Stomach (tissue), 9 donors: ENCODE measurements around the gene CA12. TPM values are rescaled to one million over a fixed set of nuclear protein-coding genes. Genes with fewer than 3 reads are reported as not detected.

Experiments used
- DNase-seq, 2 donors: peaks; one replicate each; pipeline versions ENCODE4 v3.0.0 to v3.0.0-alpha.2; 2013 to 2019
- H3K27ac ChIP-seq, 5 donors: fragments of 200-600 bp in 4 of 5; sonication (generic) in 4 of 5; one replicate each; pipeline ENCODE4 v1.5.1; 2013 to 2019; ENCODE audit warnings: mild to moderate bottlenecking in 1 of 5, moderate library complexity in 1 of 5
- H3K27me3 ChIP-seq, 3 donors: fragments of 200-600 bp; sonication (generic); one replicate each; pipeline ENCODE4 v1.5.1; 2017 to 2019; ENCODE audit warnings: mixed run types in 1 of 3
- H3K36me3 ChIP-seq, 4 donors: fragments of 200-600 bp; sonication (generic); 1 replicate in 3 of 4; 2 replicates in 1 of 4; pipeline ENCODE4 v1.5.1; 2016 to 2019
- H3K4me1 ChIP-seq, 4 donors: fragments of 200-600 bp; sonication (generic); one replicate each; pipeline ENCODE4 v1.5.1; 2016 to 2019
- H3K4me3 ChIP-seq, 4 donors: fragments of 200-600 bp; sonication (generic) in 3 of 4; one replicate each; pipeline ENCODE4 v1.5.1; 2016 to 2019; ENCODE audit warnings: mild to moderate bottlenecking in 1 of 4
- H3K9me3 ChIP-seq, 4 donors: fragments of 200-600 bp; sonication (generic); one replicate each; pipeline ENCODE4 v1.5.1; 2016 to 2019
- CTCF ChIP-seq, 7 experiments: fragments of 450-650 bp in 4 of 7; fragments of 200-600 bp in 3 of 7; sonication (generic) in 3 of 7; IDR thresholded peaks; one replicate each; pipeline ENCODE4 v1.5.1; 2016 to 2019; ENCODE audit warnings: antibody characterized with exemption in 7 of 7, control low read depth in 2 of 7, mild to moderate bottlenecking in 1 of 7
- EP300 ChIP-seq: sonication (generic); formaldehyde crosslinking; IDR thresholded peaks from one replicate; pipeline ENCODE4 v1.6.1; 2017; ENCODE audit warnings: antibody characterized with exemption
- POLR2A ChIP-seq, 4 donors: fragments of 450-650 bp; IDR thresholded peaks; one replicate each; pipeline ENCODE4 v1.6.1; 2016; ENCODE audit warnings: antibody characterized with exemption in 4 of 4, control low read depth in 2 of 4, mild to moderate bottlenecking in 1 of 4, moderate library complexity in 1 of 4
- POLR2AphosphoS5 ChIP-seq, 3 donors: sonication (generic); formaldehyde crosslinking; IDR thresholded peaks; one replicate each; pipeline ENCODE4 v1.6.1; 2016; ENCODE audit warnings: antibody characterized with exemption in 3 of 3
- WGBS, 5 donors: extraction: QIAGEN DNeasy Blood & Tissue Kit in 3 of 5; methylation state at CpG; one replicate each; pipeline versions ENCODE4 v1.1.5 to v1.1.7; 2013 to 2018; 5-methylcytosine and 5-hydroxymethylcytosine counted together
- intact Hi-C: fragments of 100-400 bp; cut with DNase I; formaldehyde crosslinking; loops from one replicate; pipeline ENCODE4 v1.15.1; 2023; ENCODE audit warnings: low total_unique reads
- polyA plus RNA-seq, 3 donors: library from polyadenylated mRNA; stranded (reverse); fragments of 200-250 nt; gene quantifications; one replicate each; pipeline ENCODE4 v1.2.3, GENCODE V29; 2013
- total RNA-seq, 5 donors: library from RNA; depleted of rRNA; stranded (reverse); fragments of >200 nt; gene quantifications; one replicate each; pipeline versions ENCODE4 v1.1.0 to v1.2.3, GENCODE V29; 2014 to 2016
- donor health status: healthy with polysubstance abuse.
- donor health status: Bipolar disorder and iron deficiency.
- donor health status: healthy.

Gene CA12
- total and polyA plus RNA-seq, 8 donors = 0.46 to 58.8 (median 7.7) TPM

GRCh38 chr15:63339836-63340235, 41.8 kb downstream of the CA12 start:
- H3K4me3 ChIP-seq = no peak overlapping the region
- no peaks in the 10 kb centered on the region for H3K4me1 ChIP-seq
- no peaks in the 10 kb centered on the region for H3K36me3 ChIP-seq
- H3K27me3 ChIP-seq = peaks cover 0 to 3% (median 0%) of the 10 kb centered on the region in 3 donors
- intact Hi-C loops = no loop called here
- no peak for DNase-seq
- no peak for TF ChIP-seq CTCF (IDR thresholded peaks at IDR 0.05)
- TF ChIP-seq EP300 = no peak
- no peak for TF ChIP-seq POLR2AphosphoS5 (IDR thresholded peaks at IDR 0.05)
- no peak for TF ChIP-seq POLR2A (IDR thresholded peaks at IDR 0.05)
- H3K27ac ChIP-seq = no peak overlapping the region
- WGBS, 5 donors = 36 to 68% (median 54%) methylated on average over 1 of the region's 1 CpG
- no peaks in the 10 kb centered on the region for H3K9me3 ChIP-seq

GRCh38 chr15:63339006-63339766, 42.5 kb downstream of the CA12 start:
- no peak for DNase-seq
- Histone ChIP-seq H3K27ac (no peak overlapping the region), H3K4me1 (no peaks in the 10 kb centered on the region), H3K27me3 (peaks cover 0 to 3% (median 0%) of the 10 kb centered on the region in 3 donors), H3K4me3 (no peak overlapping the region), H3K9me3 (no peaks in the 10 kb centered on the region), H3K36me3 (no peaks in the 10 kb centered on the region)
- WGBS, 5 donors = 86 to 91% (median 88%) methylated on average over 10 of the region's 10 CpGs
- TF ChIP-seq POLR2A (IDR thresholded peaks at IDR 0.05) (no peak), EP300 (no peak), CTCF (IDR thresholded peaks at IDR 0.05) (no peak), POLR2AphosphoS5 (IDR thresholded peaks at IDR 0.05) (no peak)
- intact Hi-C loops = no loop called here

GRCh38 chr15:63338170-63338569, 43.5 kb downstream of the CA12 start:
- no peak for DNase-seq
- Histone ChIP-seq H3K4me1 (no peaks in the 10 kb centered on the region), H3K27ac (no peak overlapping the region), H3K27me3 (peaks cover 0 to 3% (median 0%) of the 10 kb centered on the region in 3 donors), H3K4me3 (no peak overlapping the region), H3K9me3 (no peaks in the 10 kb centered on the region), H3K36me3 (no peaks in the 10 kb centered on the region)
- intact Hi-C loops = no loop called here
- TF ChIP-seq POLR2A (IDR thresholded peaks at IDR 0.05) = no peak
- no peak for TF ChIP-seq POLR2AphosphoS5 (IDR thresholded peaks at IDR 0.05)
- no peak for TF ChIP-seq CTCF (IDR thresholded peaks at IDR 0.05)
- no peak for TF ChIP-seq EP300

- H3K27me3 ChIP-seq = peaks cover 0 to 3% (median 0%) of the 10 kb centered on the region in 3 donors
- 88 to 95% (median 93%) methylated on average over 4 of the region's 4 CpGs for WGBS, 5 donors
- no peaks in the 10 kb centered on the region for H3K36me3 ChIP-seq
- intact Hi-C loops = no loop called here
- no peak for DNase-seq
- no peak for TF ChIP-seq EP300
- no peak for TF ChIP-seq POLR2A (IDR thresholded peaks at IDR 0.05)
- no peak for TF ChIP-seq POLR2AphosphoS5 (IDR thresholded peaks at IDR 0.05)
- H3K4me1 ChIP-seq = no peaks in the 10 kb centered on the region
- H3K9me3 ChIP-seq = no peaks in the 10 kb centered on the region
- H3K4me3 ChIP-seq = no peak overlapping the region
- no peak overlapping the region for H3K27ac ChIP-seq
Measured at GRCh38 chr15:63337046-63337445, 44.6 kb downstream of the CA12 start.
